ENCODE data around the gene NECAB3. TPM values are rescaled to one million over a fixed set of nuclear protein-coding genes. Genes with fewer than 3 reads are reported as not detected.

Gene NECAB3
- total and polyA plus RNA-seq, 3 experiments from 2014 or later, result 2.7 to 20.6 (median 19.0) TPM

DNA sequence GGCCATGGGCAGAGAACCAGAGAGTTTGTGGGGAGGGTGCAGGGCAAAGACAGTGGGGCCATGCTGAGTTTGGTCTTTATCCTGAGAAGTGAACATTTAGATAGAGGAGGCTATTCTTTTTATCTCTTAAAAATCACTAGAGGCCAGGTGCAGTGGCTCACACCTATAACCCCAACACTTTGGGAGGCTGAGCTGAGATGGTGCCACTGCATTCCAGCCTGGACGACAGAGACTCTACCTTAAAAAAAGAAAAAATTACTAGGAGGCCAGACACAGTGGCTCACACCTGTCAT lies 37.2 kb upstream of the NECAB3 start:
- H3K27ac ChIP-seq (ENCODE audit: low read depth, low read length), result no peak overlapping the region
- Mint-ChIP-seq H3K9me3 (no peaks in the 10 kb centered on the region), H3K27ac (peak overlapping the region in 2 of 8 donors; percentile 84 to 89), H3K36me3 (peaks cover 12 to 67% (median 18%) of the 10 kb centered on the region in 3 donors), H3K4me3 (no peak overlapping the region), H3K4me1 (peaks cover 10 to 20% (median 15%) of the 10 kb centered on the region in 3 donors), H3K27me3 (no peaks in the 10 kb centered on the region)
- no peak overlapping the region for H3K4me3 ChIP-seq (ENCODE audit: low read length)
- ChIA-PET CTCF (no interaction called here), POLR2A (no interaction called here)
- no peak for DNase-seq
- no peaks in the 10 kb centered on the region for H3K4me1 ChIP-seq (ENCODE audit: insufficient read depth, low read length)
- no peaks in the 10 kb centered on the region for H3K27me3 ChIP-seq (ENCODE audit: insufficient read depth, low read length, poor library complexity, severe bottlenecking)
- H3K36me3 ChIP-seq (ENCODE audit: insufficient read depth, low read length), result peaks cover 17% of the 10 kb centered on the region
- H3K9me3 ChIP-seq (ENCODE audit: low read length), result no peaks in the 10 kb centered on the region

DNA sequence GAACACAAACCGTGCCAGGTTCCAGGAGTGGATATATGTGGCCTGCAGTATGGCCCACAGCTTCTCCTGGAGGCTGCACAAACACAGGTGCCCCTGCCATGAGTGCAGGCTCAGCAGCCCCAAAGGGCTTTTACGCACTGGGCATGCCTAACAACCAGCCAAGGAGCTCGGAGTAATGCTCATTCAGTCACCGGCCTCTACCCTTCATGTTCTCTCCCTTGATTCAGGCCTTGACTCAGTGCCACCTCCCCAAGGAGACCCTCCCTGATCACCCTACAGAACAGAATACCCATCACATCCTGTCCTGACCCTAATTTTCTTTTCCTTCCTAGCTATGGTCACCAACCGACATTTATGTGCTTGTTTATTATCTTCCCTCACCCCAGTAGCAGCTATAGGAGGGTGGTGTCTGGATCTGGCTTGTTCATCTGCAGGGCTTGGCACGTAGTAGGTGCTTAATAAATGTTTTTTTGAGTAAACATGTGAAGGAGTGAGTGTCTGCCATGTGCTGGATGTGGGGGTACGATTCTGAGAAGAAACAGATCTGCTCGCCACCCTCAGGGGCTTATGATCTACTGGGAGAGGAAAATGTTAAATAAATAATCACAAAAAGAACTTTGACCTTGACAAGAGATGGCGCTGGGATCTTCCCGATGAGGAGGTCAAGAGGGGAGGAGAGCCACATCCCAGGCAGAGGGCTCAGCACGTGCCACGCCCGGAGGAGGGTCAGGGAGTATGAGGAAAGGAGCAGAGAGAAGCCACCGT lies 36.6 kb upstream of the NECAB3 start:
- Mint-ChIP-seq H3K36me3 (peaks cover 12 to 64% (median 18%) of the 10 kb centered on the region in 3 donors), H3K9me3 (no peaks in the 10 kb centered on the region), H3K27ac (peak overlapping the region in 2 of 8 donors; percentile 66 to 84), H3K4me1 (peaks cover 6 to 16% (median 9%) of the 10 kb centered on the region in 3 donors), H3K27me3 (no peaks in the 10 kb centered on the region), H3K4me3 (no peak overlapping the region)
- H3K9me3 ChIP-seq (ENCODE audit: low read length), result no peaks in the 10 kb centered on the region
- H3K4me1 ChIP-seq (ENCODE audit: insufficient read depth, low read length), result no peaks in the 10 kb centered on the region
- DNase-seq, result no peak
- H3K36me3 ChIP-seq (ENCODE audit: insufficient read depth, low read length), result peaks cover 17% of the 10 kb centered on the region
- POLR2A ChIA-PET, result no interaction called here
- H3K27ac ChIP-seq (ENCODE audit: low read depth, low read length), result no peak overlapping the region
- no peak overlapping the region for H3K4me3 ChIP-seq (ENCODE audit: low read length)
- H3K27me3 ChIP-seq (ENCODE audit: insufficient read depth, low read length, poor library complexity, severe bottlenecking), result no peaks in the 10 kb centered on the region
- CTCF ChIA-PET, result no interaction called here

DNA sequence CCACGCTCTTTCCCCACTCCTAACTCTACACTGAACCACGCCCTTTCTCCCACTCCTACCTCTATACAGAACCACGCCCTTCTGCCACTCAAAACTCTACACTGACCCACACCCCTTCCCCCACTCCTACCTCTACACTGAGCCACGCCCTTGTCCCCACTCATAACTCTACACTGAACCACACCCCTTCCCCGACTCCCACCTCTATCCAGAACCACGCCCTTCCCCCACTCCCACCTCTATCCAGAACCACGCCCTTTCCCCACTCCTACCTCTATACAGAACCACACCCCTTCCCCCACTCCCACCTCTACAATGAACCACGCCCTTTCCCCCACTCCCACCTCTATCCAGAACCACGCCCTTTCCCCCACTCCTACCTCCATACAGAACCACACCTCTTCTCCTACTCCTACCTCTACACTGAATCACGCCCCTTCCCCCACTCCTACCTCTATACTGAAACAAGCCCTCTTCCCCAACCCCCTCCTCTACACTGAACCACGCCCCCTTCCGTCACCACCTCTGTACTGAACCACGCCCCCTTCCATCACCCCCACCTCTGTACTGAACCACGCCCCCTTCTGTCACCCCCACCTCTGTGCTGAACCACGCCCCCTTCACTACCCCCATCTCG lies 35.8 kb upstream of the NECAB3 start:
- CTCF ChIA-PET, result no interaction called here
- Mint-ChIP-seq H3K27me3 (no peaks in the 10 kb centered on the region), H3K4me1 (peaks cover 6 to 16% (median 9%) of the 10 kb centered on the region in 3 donors), H3K9me3 (no peaks in the 10 kb centered on the region), H3K4me3 (no peak overlapping the region), H3K36me3 (peaks cover 12 to 62% (median 18%) of the 10 kb centered on the region in 3 donors), H3K27ac (peak overlapping the region in 3 of 8 donors; percentile 54 to 76 (median 75))
- Histone ChIP-seq H3K4me1 (ENCODE audit: insufficient read depth, low read length) (no peaks in the 10 kb centered on the region), H3K4me3 (ENCODE audit: low read length) (no peak overlapping the region), H3K27ac (ENCODE audit: low read depth, low read length) (no peak overlapping the region), H3K27me3 (ENCODE audit: insufficient read depth, low read length, poor library complexity, severe bottlenecking) (no peaks in the 10 kb centered on the region), H3K9me3 (ENCODE audit: low read length) (no peaks in the 10 kb centered on the region), H3K36me3 (ENCODE audit: insufficient read depth, low read length) (peaks cover 17% of the 10 kb centered on the region)
- no peak for DNase-seq
- POLR2A ChIA-PET, result no interaction called here

DNA sequence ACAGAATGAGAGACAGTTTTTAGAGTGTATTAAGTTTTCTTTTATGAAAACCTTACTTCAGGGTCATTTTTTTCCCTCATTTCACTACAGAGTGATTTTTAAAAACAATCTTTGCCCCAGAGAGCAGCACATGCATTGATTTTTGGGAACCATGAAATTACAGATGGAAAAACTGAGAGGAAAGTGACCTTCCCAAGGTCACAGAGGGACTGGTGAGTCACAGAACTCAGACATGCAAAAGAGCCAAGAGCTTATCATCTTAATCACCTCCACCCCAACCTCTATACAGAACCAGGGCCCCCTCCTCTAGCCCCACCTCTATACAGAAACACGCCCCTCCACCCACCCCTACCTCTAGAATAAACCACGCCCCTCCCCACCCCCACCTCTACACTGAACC lies 35.2 kb upstream of the NECAB3 start:
- ChIA-PET CTCF (no interaction called here), POLR2A (interaction anchor here (1.2 kb wide), 1 partner anchor 19 kb away, joined by 5 read pairs; no protein-coding TSS in a partner anchor)
- Mint-ChIP-seq H3K27me3 (no peaks in the 10 kb centered on the region), H3K4me1 (peaks cover 6 to 16% (median 9%) of the 10 kb centered on the region in 3 donors), H3K4me3 (no peak overlapping the region), H3K27ac (no peak overlapping the region), H3K9me3 (no peaks in the 10 kb centered on the region), H3K36me3 (peaks cover 12 to 60% (median 18%) of the 10 kb centered on the region in 3 donors)
- no peaks in the 10 kb centered on the region for H3K9me3 ChIP-seq (ENCODE audit: low read length)
- H3K4me3 ChIP-seq (ENCODE audit: low read length), result no peak overlapping the region
- H3K36me3 ChIP-seq (ENCODE audit: insufficient read depth, low read length), result peaks cover 17% of the 10 kb centered on the region
- no peaks in the 10 kb centered on the region for H3K4me1 ChIP-seq (ENCODE audit: insufficient read depth, low read length)
- no peak for DNase-seq
- H3K27me3 ChIP-seq (ENCODE audit: insufficient read depth, low read length, poor library complexity, severe bottlenecking), result no peaks in the 10 kb centered on the region
- no peak overlapping the region for H3K27ac ChIP-seq (ENCODE audit: low read depth, low read length)

DNA sequence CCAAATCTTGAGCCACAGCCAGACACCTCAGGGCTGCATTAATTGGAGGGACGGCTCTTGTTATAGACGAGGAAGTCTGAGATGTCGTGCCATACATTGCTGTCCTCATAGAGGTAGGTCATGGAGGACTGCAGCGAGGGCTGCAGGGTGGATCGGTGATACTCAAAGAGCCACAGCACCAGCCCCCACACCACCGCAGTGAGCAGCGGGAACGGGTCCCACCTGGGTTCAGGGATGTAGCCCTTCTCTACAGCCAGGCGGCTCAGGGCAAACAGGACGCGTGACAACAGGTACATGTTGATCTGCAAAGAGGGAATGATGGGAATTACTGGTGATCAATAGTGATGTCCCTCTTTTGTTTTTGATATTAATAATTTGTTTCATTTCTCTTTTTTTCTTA lies 33.4 kb upstream of the NECAB3 start:
- no peak overlapping the region for H3K4me3 Mint-ChIP-seq
- POLR2A ChIA-PET, result no interaction called here
- H3K36me3 ChIP-seq (ENCODE audit: insufficient read depth, low read length), result peaks cover 12% of the 10 kb centered on the region

DNA sequence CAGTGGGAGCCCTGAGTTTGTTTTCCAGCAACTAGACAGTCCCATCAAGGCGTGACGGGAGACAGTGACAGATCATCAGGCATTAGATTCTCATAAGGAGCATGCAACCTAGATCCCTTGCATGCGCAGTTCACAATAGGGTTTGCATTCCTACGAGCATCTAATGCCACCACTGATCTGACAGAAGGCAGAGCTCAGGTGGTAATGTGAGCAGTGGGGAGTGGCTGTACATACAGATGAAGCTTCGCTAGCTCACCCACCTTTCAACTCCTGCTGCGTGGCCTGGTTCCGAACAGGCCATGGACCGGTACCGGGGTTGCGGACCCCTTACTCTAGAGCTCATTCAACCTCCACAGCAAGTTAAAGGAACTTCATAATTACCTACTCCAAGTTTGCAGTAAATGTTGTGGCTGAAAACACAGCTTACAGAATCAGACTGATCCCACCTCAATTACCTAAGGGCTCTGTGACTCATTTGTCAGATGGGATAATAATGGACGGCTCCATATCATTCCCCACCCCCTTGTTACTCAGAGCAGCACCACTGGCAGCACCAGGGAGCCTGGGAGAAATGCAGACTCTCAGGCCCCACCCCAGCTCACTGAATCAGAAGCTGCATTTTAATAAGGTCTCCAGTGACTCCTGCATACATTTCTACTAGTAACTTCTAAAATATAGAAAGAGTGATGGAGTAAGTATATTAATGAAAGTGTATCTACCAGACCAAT lies 30.1 kb upstream of the NECAB3 start:
- Mint-ChIP-seq H3K27ac (peak overlapping the region in 1 of 8 donors; percentile 36), H3K27me3 (peaks cover 0 to 1% of the 10 kb centered on the region in 2 donors), H3K4me1 (peaks cover 0 to 3% (median 0%) of the 10 kb centered on the region in 3 donors), H3K4me3 (no peak overlapping the region), H3K36me3 (peaks cover 0 to 28% (median 0%) of the 10 kb centered on the region in 3 donors), H3K9me3 (no peaks in the 10 kb centered on the region)
- CTCF ChIA-PET, result no interaction called here
- POLR2A ChIA-PET, result no interaction called here
- no peak overlapping the region for H3K4me3 ChIP-seq (ENCODE audit: low read length)
- no peaks in the 10 kb centered on the region for H3K36me3 ChIP-seq (ENCODE audit: insufficient read depth, low read length)
- no peak overlapping the region for H3K27ac ChIP-seq (ENCODE audit: low read depth, low read length)
- DNase-seq, result no peak
- no peaks in the 10 kb centered on the region for H3K27me3 ChIP-seq (ENCODE audit: insufficient read depth, low read length, poor library complexity, severe bottlenecking)
- no peaks in the 10 kb centered on the region for H3K4me1 ChIP-seq (ENCODE audit: insufficient read depth, low read length)
- H3K9me3 ChIP-seq (ENCODE audit: low read length), result no peaks in the 10 kb centered on the region

More for the DNA sequence above, 33.4 kb upstream of the NECAB3 start:
- no peak overlapping the region for H3K4me3 ChIP-seq (ENCODE audit: low read length)
- Mint-ChIP-seq H3K9me3 (no peaks in the 10 kb centered on the region), H3K36me3 (peaks cover 8 to 47% (median 9%) of the 10 kb centered on the region in 3 donors), H3K4me1 (peaks cover 0 to 16% (median 0%) of the 10 kb centered on the region in 3 donors), H3K27ac (peak overlapping the region in 1 of 8 donors; percentile 42), H3K27me3 (no peaks in the 10 kb centered on the region)
- no peaks in the 10 kb centered on the region for H3K9me3 ChIP-seq (ENCODE audit: low read length)
- H3K27me3 ChIP-seq (ENCODE audit: insufficient read depth, low read length, poor library complexity, severe bottlenecking), result no peaks in the 10 kb centered on the region
- H3K27ac ChIP-seq (ENCODE audit: low read depth, low read length), result no peak overlapping the region
- no peaks in the 10 kb centered on the region for H3K4me1 ChIP-seq (ENCODE audit: insufficient read depth, low read length)
- DNase-seq, result no peak
- CTCF ChIA-PET, result no interaction called here

DNA sequence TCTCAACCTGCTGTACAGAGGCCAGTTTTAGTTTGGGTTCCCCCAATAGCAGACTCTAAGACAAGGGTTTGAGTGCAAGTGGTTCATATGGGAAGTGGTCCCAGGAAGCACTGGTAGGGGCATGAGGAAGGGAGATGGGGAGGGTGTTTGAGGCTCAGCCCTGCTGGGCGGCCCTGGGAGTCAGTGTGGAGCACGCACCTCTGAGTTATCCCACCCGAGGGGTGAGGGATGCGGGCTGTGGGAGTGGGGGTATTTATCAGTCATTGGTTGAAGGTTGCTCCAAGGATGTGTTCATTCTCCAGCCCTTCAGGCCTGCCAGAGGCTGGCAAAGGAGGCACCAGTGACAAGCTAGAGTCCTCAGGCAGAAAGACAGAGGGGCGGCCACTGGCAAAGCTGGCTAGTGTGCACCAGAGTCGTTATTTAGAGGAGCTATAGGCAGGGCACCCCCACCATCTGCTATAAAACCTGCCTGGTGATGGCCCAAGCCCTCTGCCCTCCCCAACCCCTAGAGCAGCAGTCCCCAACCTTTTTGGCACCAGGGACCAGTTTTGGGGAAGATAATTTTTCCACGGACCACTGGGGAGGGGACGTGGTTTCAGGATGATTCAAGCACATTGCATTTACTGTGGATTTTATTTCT lies 29.4 kb upstream of the NECAB3 start:
- Histone ChIP-seq H3K9me3 (ENCODE audit: low read length) (no peaks in the 10 kb centered on the region), H3K36me3 (ENCODE audit: insufficient read depth, low read length) (no peaks in the 10 kb centered on the region), H3K27ac (ENCODE audit: low read depth, low read length) (no peak overlapping the region), H3K4me1 (ENCODE audit: insufficient read depth, low read length) (no peaks in the 10 kb centered on the region), H3K27me3 (ENCODE audit: insufficient read depth, low read length, poor library complexity, severe bottlenecking) (no peaks in the 10 kb centered on the region), H3K4me3 (ENCODE audit: low read length) (no peak overlapping the region)
- Mint-ChIP-seq H3K4me3 (no peak overlapping the region), H3K9me3 (no peaks in the 10 kb centered on the region), H3K27me3 (peaks cover 0 to 1% of the 10 kb centered on the region in 2 donors), H3K4me1 (no peaks in the 10 kb centered on the region), H3K27ac (no peak overlapping the region), H3K36me3 (peaks cover 0 to 26% (median 0%) of the 10 kb centered on the region in 3 donors)
- no peak for DNase-seq
- CTCF ChIA-PET, result no interaction called here
- POLR2A ChIA-PET, result no interaction called here

All from CD8-positive, alpha-beta memory T cell (primary cell).